PC-9 (cell line): ENCODE measurements around the gene GFRA1.

Experiments
- CTCF ChIP-seq: fragments of 200-600 bp; sonication (generic); conservative IDR thresholded peaks from 2 replicates; pipeline ENCODE4 v1.6.1; 2017; ENCODE audit warnings: mixed run types, antibody characterized with exemption, mild to moderate bottlenecking, moderate library complexity
- EZH2 ChIP-seq: fragments of 200-600 bp; sonication (generic); IDR thresholded peaks from 2 replicates; pipeline ENCODE4 v1.8.0; 2017; ENCODE audit warnings: antibody characterized with exemption, low read depth

DNA sequence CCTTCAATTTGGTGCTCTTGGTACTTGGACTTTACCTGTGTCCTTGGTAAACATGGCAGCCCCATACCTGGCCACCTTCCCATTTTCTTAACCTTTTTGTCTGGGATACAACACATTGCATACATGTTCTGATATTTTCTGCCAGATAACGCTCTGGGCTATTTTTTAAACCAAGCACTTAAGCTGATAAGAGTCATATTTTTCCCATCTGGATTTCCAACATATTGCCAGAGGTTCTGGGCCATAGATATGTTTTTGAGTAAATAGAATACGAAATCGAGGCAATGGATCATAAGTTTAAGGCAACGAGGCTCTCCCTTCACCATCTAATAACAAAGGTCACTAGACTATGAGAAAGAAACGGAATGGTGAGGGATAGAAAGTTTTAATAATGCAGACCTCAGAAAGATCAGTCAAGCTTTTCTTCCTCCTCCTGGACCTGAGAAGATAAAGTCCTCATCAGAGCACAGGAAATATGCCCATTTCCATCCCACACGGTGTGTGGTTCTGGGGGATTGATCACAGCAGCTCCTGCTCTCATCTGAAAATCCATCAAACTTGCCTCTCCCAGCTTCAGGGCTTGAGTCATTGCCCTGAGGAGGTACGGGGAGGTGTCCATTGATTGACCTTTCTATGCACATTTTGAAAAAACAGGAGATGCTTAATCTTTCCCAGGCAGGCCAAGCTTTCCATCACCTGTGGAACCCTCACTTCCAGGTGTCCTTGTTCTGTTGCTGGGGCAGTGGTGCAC lies 257.2 kb downstream of the GFRA1 start:
- TF ChIP-seq EZH2 (no peak), CTCF (no peak)
